Neural cell (in vitro differentiated cells): ENCODE data around the gene ZNF516. TPM values are rescaled to one million over a fixed set of nuclear protein-coding genes. Genes with fewer than 3 reads are reported as not detected.

Experiments
- H2AFZ ChIP-seq: fragments of 200-600, 300-800 bp; sonication (generic), shearing (Covaris generic); 2 replicates; pipeline ENCODE4 v1.6.0; 2014; ENCODE audit warnings: low read depth, mild to moderate bottlenecking, antibody characterized with exemption, low read length, moderate library complexity
- H3F3A ChIP-seq: fragments of 200-600 bp; shearing (Covaris generic); 2 replicates; pipeline ENCODE4 v1.6.1; 2016; ENCODE audit warnings: mild to moderate bottlenecking, moderate library complexity, mixed read lengths, antibody characterized with exemption, low read length; ENCODE audit not compliant: insufficient read depth, poor library complexity, severe bottlenecking
- H3K27ac ChIP-seq: fragments of 200-600, 300-800 bp; sonication (generic), shearing (Covaris generic); 2 replicates; pipeline ENCODE4 v1.5.1; 2014; ENCODE audit warnings: mild to moderate bottlenecking, low read length, moderate library complexity
- H3K27me3 ChIP-seq: fragments of 300-800, 200-600 bp; sonication (generic), shearing (Covaris generic); 2 replicates; pipeline ENCODE4 v1.6.0; 2014; ENCODE audit warnings: mild to moderate bottlenecking, low read depth, low read length, moderate library complexity; ENCODE audit not compliant: insufficient read depth
- H3K36me3 ChIP-seq: fragments of 300-800, 200-600 bp; sonication (generic), shearing (Covaris generic); 2 replicates; pipeline ENCODE4 v1.5.1; 2014; ENCODE audit warnings: mild to moderate bottlenecking, antibody characterized with exemption, low read length, moderate library complexity; ENCODE audit not compliant: insufficient read depth
- H3K4me2 ChIP-seq: fragments of 300-800, 200-600 bp; sonication (generic), shearing (Covaris generic); 2 replicates; pipeline ENCODE4 v1.6.0; 2014; ENCODE audit warnings: mild to moderate bottlenecking, low read length
- H3K4me3 ChIP-seq: fragments of 300-800, 200-600 bp; sonication (generic), shearing (Covaris generic); 2 replicates; pipeline ENCODE4 v1.5.1; 2014; ENCODE audit warnings: mild to moderate bottlenecking, low read length, moderate library complexity
- H3K79me2 ChIP-seq: fragments of 200-600 bp; shearing (Covaris generic); replicated peaks from 2 replicates; pipeline ENCODE4 v1.6.0; 2014; ENCODE audit warnings: mild to moderate bottlenecking, low read length, moderate library complexity; ENCODE audit not compliant: insufficient read depth
- H3K9ac ChIP-seq: fragments of 300-800, 200-600 bp; sonication (generic), shearing (Covaris generic); 2 replicates; pipeline ENCODE4 v1.6.1; 2016; ENCODE audit warnings: mild to moderate bottlenecking, low read length, mixed read lengths
- H3K9me2 ChIP-seq: fragments of 200-600 bp; shearing (Covaris generic); 2 replicates; pipeline ENCODE4 v1.6.1; 2016; ENCODE audit warnings: mild to moderate bottlenecking, low read length, mixed read lengths; ENCODE audit not compliant: insufficient read depth
- H3K9me3 ChIP-seq: fragments of 200-600, 300-800 bp; sonication (generic), shearing (Covaris generic); 2 replicates; pipeline ENCODE4 v1.6.1; 2016; ENCODE audit warnings: mild to moderate bottlenecking, mixed run types, low read length, moderate library complexity, mixed read lengths
- H4K20me1 ChIP-seq: fragments of 200-600 bp; shearing (Covaris generic); 2 replicates; pipeline ENCODE4 v1.6.1; 2016; ENCODE audit warnings: mild to moderate bottlenecking, mixed run types; ENCODE audit not compliant: insufficient read depth
- CTCF ChIP-seq: fragments of 450-650 bp; IDR thresholded peaks from 2 replicates; pipeline ENCODE4 v1.5.1; 2014; ENCODE audit warnings: antibody characterized with exemption, mild to moderate bottlenecking, moderate library complexity; ENCODE audit not compliant: poor library complexity, severe bottlenecking
- EP300 ChIP-seq: fragments of 450-650 bp; conservative IDR thresholded peaks from 2 replicates; pipeline ENCODE4 v1.6.1; 2014; ENCODE audit warnings: antibody characterized with exemption, mild to moderate bottlenecking, moderate library complexity; ENCODE audit not compliant: poor library complexity, severe bottlenecking
- EZH2 ChIP-seq: fragments of 200-600, 300-800 bp; shearing (Covaris generic), sonication (generic); IDR thresholded peaks from 2 replicates; pipeline ENCODE4 v1.6.1; 2014; ENCODE audit warnings: antibody characterized with exemption, low read length, borderline replicate concordance, mild to moderate bottlenecking; ENCODE audit not compliant: insufficient read depth, poor library complexity, severe bottlenecking
- MXI1 ChIP-seq: fragments of 450-650 bp; conservative IDR thresholded peaks from 2 replicates; pipeline ENCODE4 v1.6.1; 2014; ENCODE audit warnings: antibody characterized with exemption, mild to moderate bottlenecking; ENCODE audit not compliant: poor library complexity, severe bottlenecking
- POLR2AphosphoS5 ChIP-seq: IDR thresholded peaks from 2 replicates; pipeline ENCODE4 v1.6.1; 2012
- RAD21 ChIP-seq: fragments of 450-650 bp; conservative IDR thresholded peaks from 2 replicates; pipeline ENCODE4 v1.6.1; 2014; ENCODE audit warnings: antibody characterized with exemption, mild to moderate bottlenecking, moderate library complexity
- SMC3 ChIP-seq: fragments of 450-650 bp; conservative IDR thresholded peaks from 2 replicates; pipeline ENCODE4 v1.6.1; 2014; ENCODE audit warnings: antibody characterized with exemption, mild to moderate bottlenecking, moderate library complexity; ENCODE audit not compliant: poor library complexity
- TAF1 ChIP-seq: IDR thresholded peaks from 2 replicates; pipeline ENCODE4 v1.6.1; 2012; ENCODE audit warnings: low read depth
- polyA plus RNA-seq: library from polyadenylated mRNA; depleted of rRNA; stranded (reverse); fragments of >200 nt; gene quantifications from 2 replicates; pipeline ENCODE4 v1.2.3, GENCODE V29; 2014
- TF ChIP-seq, protein P1 (sequence below): IDR thresholded peaks from 2 replicates; pipeline ENCODE4 v1.6.1; 2012; ENCODE audit warnings: borderline replicate concordance

ZNF516 gene
- polyA plus RNA-seq, 1 donor from 2014 or later = 11.5 TPM

- no peak overlapping the region for H3K27ac ChIP-seq
- no peaks in the 10 kb centered on the region for H3K79me2 ChIP-seq
- no peak overlapping the region for H3K4me2 ChIP-seq
- no peaks in the 10 kb centered on the region for H3K9me2 ChIP-seq
- TF ChIP-seq EZH2 (no peak), RAD21 (no peak), SMC3 (no peak), EP300 (no peak)
- H3K9ac ChIP-seq = no peak overlapping the region
- no peak overlapping the region for H2AFZ ChIP-seq
- no peaks in the 10 kb centered on the region for H3K27me3 ChIP-seq
- H4K20me1 ChIP-seq = no peaks in the 10 kb centered on the region
- H3F3A ChIP-seq = no peaks in the 10 kb centered on the region
- H3K36me3 ChIP-seq = no peaks in the 10 kb centered on the region
- no peak overlapping the region for H3K4me3 ChIP-seq
- H3K9me3 ChIP-seq = no peaks in the 10 kb centered on the region
Measured at GRCh38 chr18:76524477-76524876, 29.4 kb upstream of the ZNF516 start.

DNA sequence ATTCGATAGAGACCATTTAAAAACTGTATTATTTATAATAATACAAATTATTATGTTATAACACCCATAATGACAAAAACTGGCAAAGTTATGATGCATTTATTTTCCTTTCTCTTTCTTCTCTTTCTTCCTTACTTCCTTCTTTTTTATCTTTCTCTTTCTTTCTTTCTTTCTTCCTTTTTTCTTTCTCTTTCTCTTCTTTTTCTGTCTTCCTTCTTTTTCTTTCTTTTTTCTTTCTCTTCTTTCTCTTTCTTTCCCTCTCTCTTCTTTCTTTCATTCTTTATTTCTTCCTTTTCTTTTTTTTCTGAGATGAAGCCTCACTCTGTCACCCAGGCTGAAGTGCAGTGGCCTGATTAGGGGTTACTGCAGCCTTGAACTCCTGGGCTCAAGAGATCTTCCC, 27.5 kb upstream of the ZNF516 start:
- H3K27me3 ChIP-seq = peaks cover 7% of the 10 kb centered on the region

More for the DNA sequence above, 27.5 kb upstream of the ZNF516 start:
- no peaks in the 10 kb centered on the region for H3K36me3 ChIP-seq
- H3F3A ChIP-seq = no peaks in the 10 kb centered on the region
- H4K20me1 ChIP-seq = no peaks in the 10 kb centered on the region
- H3K79me2 ChIP-seq = no peaks in the 10 kb centered on the region
- no peak overlapping the region for H3K9ac ChIP-seq
- H3K4me3 ChIP-seq = no peak overlapping the region
- H2AFZ ChIP-seq = no peak overlapping the region
- H3K9me3 ChIP-seq = no peaks in the 10 kb centered on the region
- no peaks in the 10 kb centered on the region for H3K9me2 ChIP-seq
- H3K27ac ChIP-seq = no peak overlapping the region
- no peak overlapping the region for H3K4me2 ChIP-seq
- TF ChIP-seq POLR2AphosphoS5 (no peak), TAF1 (no peak), CTCF (no peak), SMC3 (no peak), RAD21 (no peak), EZH2 (no peak), EP300 (no peak), MXI1 (no peak)
- TF ChIP-seq, protein P1, sequence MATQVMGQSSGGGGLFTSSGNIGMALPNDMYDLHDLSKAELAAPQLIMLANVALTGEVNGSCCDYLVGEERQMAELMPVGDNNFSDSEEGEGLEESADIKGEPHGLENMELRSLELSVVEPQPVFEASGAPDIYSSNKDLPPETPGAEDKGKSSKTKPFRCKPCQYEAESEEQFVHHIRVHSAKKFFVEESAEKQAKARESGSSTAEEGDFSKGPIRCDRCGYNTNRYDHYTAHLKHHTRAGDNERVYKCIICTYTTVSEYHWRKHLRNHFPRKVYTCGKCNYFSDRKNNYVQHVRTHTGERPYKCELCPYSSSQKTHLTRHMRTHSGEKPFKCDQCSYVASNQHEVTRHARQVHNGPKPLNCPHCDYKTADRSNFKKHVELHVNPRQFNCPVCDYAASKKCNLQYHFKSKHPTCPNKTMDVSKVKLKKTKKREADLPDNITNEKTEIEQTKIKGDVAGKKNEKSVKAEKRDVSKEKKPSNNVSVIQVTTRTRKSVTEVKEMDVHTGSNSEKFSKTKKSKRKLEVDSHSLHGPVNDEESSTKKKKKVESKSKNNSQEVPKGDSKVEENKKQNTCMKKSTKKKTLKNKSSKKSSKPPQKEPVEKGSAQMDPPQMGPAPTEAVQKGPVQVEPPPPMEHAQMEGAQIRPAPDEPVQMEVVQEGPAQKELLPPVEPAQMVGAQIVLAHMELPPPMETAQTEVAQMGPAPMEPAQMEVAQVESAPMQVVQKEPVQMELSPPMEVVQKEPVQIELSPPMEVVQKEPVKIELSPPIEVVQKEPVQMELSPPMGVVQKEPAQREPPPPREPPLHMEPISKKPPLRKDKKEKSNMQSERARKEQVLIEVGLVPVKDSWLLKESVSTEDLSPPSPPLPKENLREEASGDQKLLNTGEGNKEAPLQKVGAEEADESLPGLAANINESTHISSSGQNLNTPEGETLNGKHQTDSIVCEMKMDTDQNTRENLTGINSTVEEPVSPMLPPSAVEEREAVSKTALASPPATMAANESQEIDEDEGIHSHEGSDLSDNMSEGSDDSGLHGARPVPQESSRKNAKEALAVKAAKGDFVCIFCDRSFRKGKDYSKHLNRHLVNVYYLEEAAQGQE = no peak
